Stomach (tissue), 9 donors: ENCODE results near the gene KBTBD8. TPM values are rescaled to one million over a fixed set of nuclear protein-coding genes. Genes with fewer than 3 reads are reported as not detected.

Experiments
- DNase-seq, 2 donors: peaks; one replicate each; pipeline versions ENCODE4 v3.0.0 to v3.0.0-alpha.2; 2013 to 2019
- H3K27ac ChIP-seq, 5 donors: fragments of 200-600 bp in 4 of 5; sonication (generic) in 4 of 5; one replicate each; pipeline ENCODE4 v1.5.1; 2013 to 2019; ENCODE audit warnings: mild to moderate bottlenecking in 1 of 5, moderate library complexity in 1 of 5
- H3K27me3 ChIP-seq, 3 donors: fragments of 200-600 bp; sonication (generic); one replicate each; pipeline ENCODE4 v1.5.1; 2017 to 2019; ENCODE audit warnings: mixed run types in 1 of 3
- H3K36me3 ChIP-seq, 4 donors: fragments of 200-600 bp; sonication (generic); 1 replicate in 3 of 4; 2 replicates in 1 of 4; pipeline ENCODE4 v1.5.1; 2016 to 2019
- H3K4me1 ChIP-seq, 4 donors: fragments of 200-600 bp; sonication (generic); one replicate each; pipeline ENCODE4 v1.5.1; 2016 to 2019
- H3K4me3 ChIP-seq, 4 donors: fragments of 200-600 bp; sonication (generic) in 3 of 4; one replicate each; pipeline ENCODE4 v1.5.1; 2016 to 2019; ENCODE audit warnings: mild to moderate bottlenecking in 1 of 4
- H3K9me3 ChIP-seq, 4 donors: fragments of 200-600 bp; sonication (generic); one replicate each; pipeline ENCODE4 v1.5.1; 2016 to 2019
- EP300 ChIP-seq: sonication (generic); formaldehyde crosslinking; IDR thresholded peaks from one replicate; pipeline ENCODE4 v1.6.1; 2017; ENCODE audit warnings: antibody characterized with exemption
- POLR2A ChIP-seq, 4 donors: fragments of 450-650 bp; IDR thresholded peaks; one replicate each; pipeline ENCODE4 v1.6.1; 2016; ENCODE audit warnings: antibody characterized with exemption in 4 of 4, control low read depth in 2 of 4, mild to moderate bottlenecking in 1 of 4, moderate library complexity in 1 of 4
- POLR2AphosphoS5 ChIP-seq, 3 donors: sonication (generic); formaldehyde crosslinking; IDR thresholded peaks; one replicate each; pipeline ENCODE4 v1.6.1; 2016; ENCODE audit warnings: antibody characterized with exemption in 3 of 3
- WGBS, 5 donors: extraction: QIAGEN DNeasy Blood & Tissue Kit in 3 of 5; methylation state at CpG; one replicate each; pipeline versions ENCODE4 v1.1.5 to v1.1.7; 2013 to 2018; 5-methylcytosine and 5-hydroxymethylcytosine counted together
- intact Hi-C: fragments of 100-400 bp; cut with DNase I; formaldehyde crosslinking; loops from one replicate; pipeline ENCODE4 v1.15.1; 2023; ENCODE audit warnings: low total_unique reads
- polyA plus RNA-seq, 3 donors: library from polyadenylated mRNA; stranded (reverse); fragments of 200-250 nt; gene quantifications; one replicate each; pipeline ENCODE4 v1.2.3, GENCODE V29; 2013
- total RNA-seq, 5 donors: library from RNA; depleted of rRNA; stranded (reverse); fragments of >200 nt; gene quantifications; one replicate each; pipeline versions ENCODE4 v1.1.0 to v1.2.3, GENCODE V29; 2014 to 2016
- TF ChIP-seq, protein P1 (sequence below), 7 experiments: fragments of 450-650 bp in 4 of 7; fragments of 200-600 bp in 3 of 7; sonication (generic) in 3 of 7; IDR thresholded peaks; one replicate each; pipeline ENCODE4 v1.5.1; 2016 to 2019; ENCODE audit warnings: antibody characterized with exemption in 7 of 7, control low read depth in 2 of 7, mild to moderate bottlenecking in 1 of 7
- donor health status: healthy with polysubstance abuse.
- donor health status: Bipolar disorder and iron deficiency.
- donor health status: healthy.

KBTBD8 gene
- total and polyA plus RNA-seq, 8 donors = 0.45 to 2.2 (median 0.67) TPM; not detected in 2

DNA sequence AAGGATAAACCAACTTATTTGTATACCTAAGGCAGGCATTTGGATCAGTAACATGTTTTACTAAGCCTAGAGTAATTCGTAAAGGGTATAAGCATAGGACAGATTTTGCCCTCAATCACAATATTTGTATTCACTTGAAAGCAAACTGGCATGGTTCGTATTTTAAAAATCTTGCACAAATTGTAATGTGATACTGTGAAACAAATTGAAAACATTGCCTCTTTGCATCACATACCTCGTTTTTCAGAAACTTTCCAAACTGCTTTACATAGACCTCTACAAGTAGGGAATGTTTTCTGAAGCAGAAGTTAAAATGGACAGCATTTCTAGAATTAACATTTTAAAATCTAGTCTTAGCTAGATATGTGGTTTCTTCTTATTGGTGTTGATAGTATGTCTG lies 11.6 kb downstream of the KBTBD8 start:
- intact Hi-C loops = no loop called here
- 65 to 81% (median 72%) methylated on average over 3 of the region's 3 CpGs for WGBS, 5 donors
- Histone ChIP-seq H3K9me3 (no peaks in the 10 kb centered on the region), H3K27me3 (no peaks in the 10 kb centered on the region), H3K4me1 (peaks cover 0 to 6% (median 0%) of the 10 kb centered on the region in 4 donors), H3K27ac (no peak overlapping the region), H3K36me3 (peaks cover 0 to 7% (median 0%) of the 10 kb centered on the region in 4 donors), H3K4me3 (no peak overlapping the region)
- TF ChIP-seq, protein P1, sequence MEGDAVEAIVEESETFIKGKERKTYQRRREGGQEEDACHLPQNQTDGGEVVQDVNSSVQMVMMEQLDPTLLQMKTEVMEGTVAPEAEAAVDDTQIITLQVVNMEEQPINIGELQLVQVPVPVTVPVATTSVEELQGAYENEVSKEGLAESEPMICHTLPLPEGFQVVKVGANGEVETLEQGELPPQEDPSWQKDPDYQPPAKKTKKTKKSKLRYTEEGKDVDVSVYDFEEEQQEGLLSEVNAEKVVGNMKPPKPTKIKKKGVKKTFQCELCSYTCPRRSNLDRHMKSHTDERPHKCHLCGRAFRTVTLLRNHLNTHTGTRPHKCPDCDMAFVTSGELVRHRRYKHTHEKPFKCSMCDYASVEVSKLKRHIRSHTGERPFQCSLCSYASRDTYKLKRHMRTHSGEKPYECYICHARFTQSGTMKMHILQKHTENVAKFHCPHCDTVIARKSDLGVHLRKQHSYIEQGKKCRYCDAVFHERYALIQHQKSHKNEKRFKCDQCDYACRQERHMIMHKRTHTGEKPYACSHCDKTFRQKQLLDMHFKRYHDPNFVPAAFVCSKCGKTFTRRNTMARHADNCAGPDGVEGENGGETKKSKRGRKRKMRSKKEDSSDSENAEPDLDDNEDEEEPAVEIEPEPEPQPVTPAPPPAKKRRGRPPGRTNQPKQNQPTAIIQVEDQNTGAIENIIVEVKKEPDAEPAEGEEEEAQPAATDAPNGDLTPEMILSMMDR (IDR thresholded peaks at IDR 0.05) = no peak
- TF ChIP-seq POLR2AphosphoS5 (IDR thresholded peaks at IDR 0.05) (no peak), POLR2A (IDR thresholded peaks at IDR 0.05) (no peak), EP300 (no peak)
- DNase-seq = no peak

DNA sequence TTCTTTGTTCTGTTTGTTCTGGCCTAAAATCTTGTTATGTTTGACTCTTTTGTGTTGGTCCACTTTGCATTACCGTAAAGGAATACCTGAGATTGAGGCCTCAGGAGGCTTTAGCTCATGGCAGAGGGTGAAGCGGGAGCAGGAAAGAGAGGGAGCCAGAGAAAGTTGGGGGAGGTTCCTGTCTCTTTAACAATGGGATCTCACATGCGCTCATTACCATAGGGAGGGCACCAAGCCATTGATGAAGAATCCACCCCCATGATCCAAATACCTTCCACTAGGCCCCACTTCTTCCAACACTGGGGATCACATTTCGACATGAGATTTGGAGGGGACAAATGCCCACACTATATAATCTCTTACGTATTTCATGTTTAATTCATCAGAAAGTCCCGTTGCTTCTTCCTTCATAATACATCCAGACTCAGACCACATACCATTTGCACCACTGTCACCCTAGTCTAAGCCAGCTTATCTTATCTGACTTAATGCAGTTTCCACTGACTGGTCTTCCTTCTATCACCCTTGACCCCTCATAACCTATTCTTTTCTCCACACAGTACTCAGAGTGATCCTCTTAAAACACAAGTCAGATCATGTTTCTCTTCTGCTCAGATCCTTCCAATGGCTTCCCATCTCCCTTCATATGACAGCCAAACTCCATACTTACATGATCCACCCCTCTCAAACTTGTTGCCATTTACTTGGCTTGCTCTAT lies 13.5 kb downstream of the KBTBD8 start:
- Histone ChIP-seq H3K27ac (no peak overlapping the region), H3K27me3 (no peaks in the 10 kb centered on the region), H3K36me3 (peaks cover 0 to 7% (median 0%) of the 10 kb centered on the region in 4 donors), H3K4me1 (peaks cover 0 to 13% (median 0%) of the 10 kb centered on the region in 4 donors), H3K9me3 (no peaks in the 10 kb centered on the region), H3K4me3 (no peak overlapping the region)
- DNase-seq = no peak
- no peak for TF ChIP-seq POLR2A (IDR thresholded peaks at IDR 0.05)
- TF ChIP-seq, protein P1 (IDR thresholded peaks at IDR 0.05) = no peak
- intact Hi-C loops = no loop called here
- 93 to 96% (median 93%) methylated on average over 6 of the region's 6 CpGs for WGBS, 5 donors

GRCh38 chr3:67012564-67012963 lies 14.5 kb downstream of the KBTBD8 start:
- peaks cover 0 to 8% (median 0%) of the 10 kb centered on the region in 4 donors for H3K4me1 ChIP-seq
- no peaks in the 10 kb centered on the region for H3K9me3 ChIP-seq
- peaks cover 0 to 7% (median 0%) of the 10 kb centered on the region in 4 donors for H3K36me3 ChIP-seq
- no peak overlapping the region for H3K4me3 ChIP-seq
- no peak for DNase-seq
- TF ChIP-seq POLR2AphosphoS5 (IDR thresholded peaks at IDR 0.05) (no peak), POLR2A (IDR thresholded peaks at IDR 0.05) (no peak), EP300 (no peak)
- TF ChIP-seq, protein P1 (IDR thresholded peaks at IDR 0.05) = no peak
- 88 to 97% (median 94%) methylated on average over 6 of the region's 6 CpGs for WGBS, 5 donors
- no peaks in the 10 kb centered on the region for H3K27me3 ChIP-seq
- intact Hi-C loops = no loop called here
- H3K27ac ChIP-seq = no peak overlapping the region

DNA sequence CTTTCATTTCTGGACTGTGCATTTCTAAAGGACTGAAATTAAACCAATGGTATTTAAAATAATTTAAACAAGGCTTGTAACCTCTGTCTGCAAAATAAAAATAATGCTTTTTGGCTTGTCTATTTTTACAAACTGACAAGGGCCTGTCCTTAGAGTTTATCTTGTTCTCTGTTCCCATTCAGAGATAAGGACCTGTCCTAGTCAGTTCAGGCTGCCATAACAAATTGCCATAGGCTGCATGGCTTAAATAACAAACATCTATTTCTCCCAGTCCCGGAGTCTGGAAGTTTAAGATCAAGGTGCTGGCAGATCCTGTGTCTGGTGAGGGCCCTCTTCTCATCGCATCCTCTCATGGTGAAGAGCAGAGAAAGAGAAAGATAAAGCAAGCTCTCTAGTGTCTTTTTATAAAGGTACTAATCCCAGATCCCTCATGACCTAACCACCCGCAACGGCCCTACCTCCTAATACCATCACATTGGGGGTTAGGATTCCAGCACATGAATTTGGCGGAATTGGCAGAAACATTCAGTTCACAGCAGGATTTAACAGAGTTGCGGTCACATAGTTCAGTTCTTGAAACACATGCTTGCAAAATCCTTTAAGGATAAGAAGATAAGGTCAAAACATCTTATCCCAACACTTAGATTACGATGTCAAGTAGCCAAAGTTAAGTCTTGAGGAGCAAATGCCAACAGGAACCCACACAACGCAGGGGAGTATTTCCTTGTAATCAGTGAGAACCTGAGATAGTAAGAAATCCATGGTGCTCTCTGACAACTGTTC lies 17.8 kb downstream of the KBTBD8 start:
- no peak for DNase-seq
- intact Hi-C loops = no loop called here
- Histone ChIP-seq H3K4me3 (no peak overlapping the region), H3K27me3 (no peaks in the 10 kb centered on the region), H3K9me3 (no peaks in the 10 kb centered on the region), H3K4me1 (peaks cover 0 to 8% (median 0%) of the 10 kb centered on the region in 4 donors), H3K27ac (no peak overlapping the region), H3K36me3 (no peaks in the 10 kb centered on the region)
- WGBS, 5 donors = 58 to 77% (median 67%) methylated on average over 8 of the region's 8 CpGs
- TF ChIP-seq EP300 (no peak), POLR2AphosphoS5 (IDR thresholded peaks at IDR 0.05) (no peak), POLR2A (IDR thresholded peaks at IDR 0.05) (no peak)
- TF ChIP-seq, protein P1 (IDR thresholded peaks at IDR 0.05) = no peak
